Measurements from ENCODE around the gene FMNL1. TPM values are rescaled to one million over a fixed set of nuclear protein-coding genes. Genes with fewer than 3 reads are reported as not detected.

Gene FMNL1
- total and polyA plus RNA-seq, 12 donors = 0.72 to 31.9 (median 13.8) TPM

- Histone ChIP-seq H3K36me3 (replicated peaks in 1 of 2) (no peaks in the 10 kb centered on the region), H3K4me3 (no peak overlapping the region), H3K4me1 (replicated peaks in 1 of 2) (peaks cover 1 to 8% of the 10 kb centered on the region in 2 donors), H3K27ac (no peak overlapping the region), H3K27me3 (peaks cover 9% of the 10 kb centered on the region), H3K9me3 (replicated peaks in 1 of 3) (no peaks in the 10 kb centered on the region)
- DNase-seq = peak in 1 of 7 donors; percentile 69
- intact Hi-C loops (cut with DNase I) = no loop called here
- WGBS, 4 donors = 16 to 23% (median 16%) methylated on average over 9 to 62 of the region's 62 CpGs; no CpG with 5 or more reads in 1 of the 4 donors
- TF ChIP-seq CTCF (IDR thresholded peaks at IDR 0.05) (no peak), POLR2A (IDR thresholded peaks at IDR 0.05) (no peak)
These were observed 19.8 kb downstream of the FMNL1 start for GRCh38 chr17:45241328-45242028.

- WGBS, 4 donors = 22 to 42% (median 40%) methylated on average over 1 to 18 of the region's 18 CpGs; no CpG with 5 or more reads in 1 of the 4 donors
- peaks cover 9% of the 10 kb centered on the region for H3K27me3 ChIP-seq
- H3K36me3 ChIP-seq (replicated peaks in 1 of 2) = no peaks in the 10 kb centered on the region
- no peaks in the 10 kb centered on the region for H3K9me3 ChIP-seq (replicated peaks in 1 of 3)
- intact Hi-C loops (cut with DNase I) = no loop called here
- no peak overlapping the region for H3K4me3 ChIP-seq
- no peak for DNase-seq
- peaks cover 7 to 14% of the 10 kb centered on the region in 2 donors for H3K4me1 ChIP-seq (replicated peaks in 1 of 2)
- H3K27ac ChIP-seq = no peak overlapping the region
- TF ChIP-seq CTCF (IDR thresholded peaks at IDR 0.05) = no peak
- TF ChIP-seq POLR2A (IDR thresholded peaks at IDR 0.05) = no peak
These were observed 20.3 kb downstream of the FMNL1 start for GRCh38 chr17:45242029-45242414.

GRCh38 chr17:45243750-45244149, 22.1 kb downstream of the FMNL1 start:
- H3K4me1 ChIP-seq (replicated peaks in 1 of 2) = peaks cover 17 to 21% of the 10 kb centered on the region in 2 donors
- no peak overlapping the region for H3K4me3 ChIP-seq
- DNase-seq = no peak
- no peak for TF ChIP-seq CTCF (IDR thresholded peaks at IDR 0.05)
- TF ChIP-seq POLR2A (IDR thresholded peaks at IDR 0.05) = no peak
- H3K9me3 ChIP-seq (replicated peaks in 1 of 3) = no peaks in the 10 kb centered on the region
- WGBS, 4 donors = 88 to 92% (median 91%) methylated on average over 6 to 18 of the region's 18 CpGs
- no peak overlapping the region for H3K27ac ChIP-seq
- intact Hi-C loops (cut with DNase I) = no loop called here
- no peaks in the 10 kb centered on the region for H3K36me3 ChIP-seq (replicated peaks in 1 of 2)
- H3K27me3 ChIP-seq = peaks cover 9% of the 10 kb centered on the region

GRCh38 chr17:45244725-45245656, 23.3 kb downstream of the FMNL1 start:
- peaks cover 17 to 21% of the 10 kb centered on the region in 2 donors for H3K4me1 ChIP-seq (replicated peaks in 1 of 2)
- H3K4me3 ChIP-seq = no peak overlapping the region
- TF ChIP-seq CTCF (IDR thresholded peaks at IDR 0.05) (no peak), POLR2A (IDR thresholded peaks at IDR 0.05) (no peak)
- no peaks in the 10 kb centered on the region for H3K36me3 ChIP-seq (replicated peaks in 1 of 2)
- WGBS, 4 donors = 90 to 98% (median 93%) methylated on average over 8 to 21 of the region's 21 CpGs
- no peak overlapping the region for H3K27ac ChIP-seq
- no peak for DNase-seq
- intact Hi-C loops (cut with DNase I) = no loop called here
- peaks cover 9% of the 10 kb centered on the region for H3K27me3 ChIP-seq
- H3K9me3 ChIP-seq (replicated peaks in 1 of 3) = no peaks in the 10 kb centered on the region

Data from adrenal gland (tissue), 12 donors.